ENCODE measurements around the gene WDSUB1.

WDSUB1 gene, protein sequence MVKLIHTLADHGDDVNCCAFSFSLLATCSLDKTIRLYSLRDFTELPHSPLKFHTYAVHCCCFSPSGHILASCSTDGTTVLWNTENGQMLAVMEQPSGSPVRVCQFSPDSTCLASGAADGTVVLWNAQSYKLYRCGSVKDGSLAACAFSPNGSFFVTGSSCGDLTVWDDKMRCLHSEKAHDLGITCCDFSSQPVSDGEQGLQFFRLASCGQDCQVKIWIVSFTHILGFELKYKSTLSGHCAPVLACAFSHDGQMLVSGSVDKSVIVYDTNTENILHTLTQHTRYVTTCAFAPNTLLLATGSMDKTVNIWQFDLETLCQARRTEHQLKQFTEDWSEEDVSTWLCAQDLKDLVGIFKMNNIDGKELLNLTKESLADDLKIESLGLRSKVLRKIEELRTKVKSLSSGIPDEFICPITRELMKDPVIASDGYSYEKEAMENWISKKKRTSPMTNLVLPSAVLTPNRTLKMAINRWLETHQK

GRCh38 chr2:159285929-159286708 lies at the start of gene WDSUB1:
Gene WDSUB1 (minus strand): TSS chr2:159286703. CDS start chr2:159283069, 3,634 bp downstream.
- FAIRE-seq, result no peak

- FAIRE-seq, result no peak
Observed at GRCh38 chr2:159326569-159327255, 40.2 kb upstream of the WDSUB1 start.

GRCh38 chr2:159322419-159322818 lies 35.9 kb upstream of the WDSUB1 start:
- FAIRE-seq, result no peak

DNA sequence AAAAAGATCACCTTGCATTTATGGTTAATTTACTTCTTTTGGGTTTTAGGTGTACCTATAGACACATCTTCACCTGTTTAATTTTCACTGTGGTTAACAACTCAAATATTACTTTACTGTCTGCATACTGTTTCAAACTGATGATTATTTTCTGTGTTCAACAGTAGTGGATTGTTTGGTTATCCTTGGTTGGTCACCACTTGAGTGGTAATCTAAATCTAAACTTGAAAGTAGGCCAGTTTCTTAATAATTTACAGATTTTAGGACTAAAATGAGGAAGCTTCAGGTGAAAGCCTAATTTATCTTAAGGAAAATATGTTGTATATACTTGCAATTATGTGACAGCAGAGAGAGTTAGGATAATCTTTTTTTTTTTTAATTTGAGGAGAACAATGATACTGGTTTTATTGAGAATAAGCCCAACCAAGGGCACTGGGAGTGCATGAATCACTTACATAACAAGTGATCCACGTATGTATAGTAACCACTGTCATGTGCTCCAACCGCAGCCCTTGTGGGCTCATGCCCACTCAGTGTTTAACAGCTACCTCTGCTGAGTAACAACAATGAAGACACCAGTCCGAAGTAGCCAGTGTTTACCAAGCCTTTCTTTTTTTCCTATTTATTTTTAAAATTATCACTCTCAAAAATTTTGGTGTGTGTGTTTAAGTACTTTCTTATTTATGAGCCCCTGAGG lies 31.0 kb upstream of the WDSUB1 start:
- FAIRE-seq, result no peak

GRCh38 chr2:159307942-159308341 lies 21.4 kb upstream of the WDSUB1 start:
- FAIRE-seq, result no peak

DNA sequence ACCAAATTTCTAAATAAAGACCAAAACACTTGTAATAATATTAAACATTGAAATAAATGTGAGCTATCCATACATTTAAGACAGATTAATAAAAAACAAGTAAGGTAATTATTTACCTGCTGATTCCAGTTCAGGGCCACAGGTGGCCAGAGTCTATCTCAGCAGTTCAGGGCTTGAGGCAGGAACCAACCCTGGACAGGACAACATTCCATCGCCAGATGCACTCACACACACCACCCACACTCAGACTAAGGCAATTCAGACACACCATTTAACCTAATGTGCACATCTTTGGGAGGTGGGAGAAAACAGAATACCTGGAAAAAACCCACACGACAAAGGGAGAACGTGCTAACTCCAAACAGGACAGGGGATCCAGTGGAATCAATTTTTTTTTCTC lies 14.1 kb upstream of the WDSUB1 start:
- FAIRE-seq, result no peak

GRCh38 chr2:159298967-159299366 lies 12.5 kb upstream of the WDSUB1 start:
- no peak for FAIRE-seq

DNA sequence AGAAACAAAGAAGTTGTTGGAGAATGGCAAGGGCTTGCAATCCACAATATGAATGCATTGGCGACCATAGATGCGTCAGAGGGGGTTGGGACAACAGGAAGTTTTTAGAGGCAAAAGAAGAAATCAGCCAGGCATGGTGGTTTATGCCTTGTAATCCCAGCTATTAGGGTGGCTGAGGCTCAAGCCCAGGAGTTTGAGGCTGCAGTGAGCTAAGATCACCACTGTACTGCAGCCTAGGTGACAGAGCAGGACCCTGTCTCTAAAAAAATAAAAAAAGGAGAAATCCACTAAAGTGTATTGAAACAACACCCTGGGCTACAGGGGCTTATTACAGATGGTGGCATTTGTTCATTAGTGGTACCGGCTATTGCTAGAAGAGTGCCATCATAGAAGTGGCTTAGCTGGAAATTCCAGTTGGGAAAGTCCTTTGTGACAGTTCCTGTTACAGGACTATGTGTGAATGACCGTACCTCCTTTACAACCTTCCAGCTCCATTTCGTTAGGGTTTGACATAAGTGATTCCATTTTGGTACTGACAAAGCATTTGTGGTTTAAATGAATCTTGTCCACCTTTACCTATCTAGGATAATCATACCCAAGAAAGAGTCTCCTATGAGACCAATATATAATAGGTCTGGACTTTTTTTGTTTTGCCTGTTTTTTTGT lies 10.7 kb upstream of the WDSUB1 start:
- FAIRE-seq, result no peak

GRCh38 chr2:159292157-159292556 lies 5.7 kb upstream of the WDSUB1 start:
- FAIRE-seq, result no peak

DNA sequence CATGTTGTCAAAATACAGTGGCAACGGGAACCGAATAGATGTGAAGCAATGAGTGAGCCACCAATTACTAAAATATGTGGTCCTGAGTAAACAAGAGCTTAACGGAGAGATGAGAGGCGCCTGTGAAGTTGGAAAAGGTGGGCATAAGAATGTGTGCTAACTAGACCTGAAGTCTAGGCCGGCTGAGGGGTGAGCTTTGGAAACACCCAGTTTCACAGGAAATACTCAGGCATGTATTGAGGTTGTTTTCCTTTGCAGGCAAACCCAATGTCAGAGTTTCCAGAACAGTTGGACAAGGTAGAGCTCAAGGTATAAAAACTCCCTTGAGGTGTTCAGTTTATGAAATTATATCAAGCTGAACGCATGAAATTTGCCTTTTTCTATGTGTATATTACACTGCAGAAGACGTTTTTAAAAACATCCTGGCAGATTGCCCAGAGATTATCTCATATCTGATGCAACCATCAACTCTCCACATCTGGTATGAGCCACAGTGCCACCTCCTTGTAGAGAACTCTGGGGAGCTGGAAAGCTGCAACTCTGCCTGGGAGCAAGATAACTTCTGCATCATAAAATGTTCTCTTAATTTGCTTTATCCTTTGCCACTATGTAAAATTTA lies 3.9 kb upstream of the WDSUB1 start:
- no peak for FAIRE-seq

GRCh38 chr2:159287733-159288132 lies 1.2 kb upstream of the WDSUB1 start:
- no peak for FAIRE-seq

DNA sequence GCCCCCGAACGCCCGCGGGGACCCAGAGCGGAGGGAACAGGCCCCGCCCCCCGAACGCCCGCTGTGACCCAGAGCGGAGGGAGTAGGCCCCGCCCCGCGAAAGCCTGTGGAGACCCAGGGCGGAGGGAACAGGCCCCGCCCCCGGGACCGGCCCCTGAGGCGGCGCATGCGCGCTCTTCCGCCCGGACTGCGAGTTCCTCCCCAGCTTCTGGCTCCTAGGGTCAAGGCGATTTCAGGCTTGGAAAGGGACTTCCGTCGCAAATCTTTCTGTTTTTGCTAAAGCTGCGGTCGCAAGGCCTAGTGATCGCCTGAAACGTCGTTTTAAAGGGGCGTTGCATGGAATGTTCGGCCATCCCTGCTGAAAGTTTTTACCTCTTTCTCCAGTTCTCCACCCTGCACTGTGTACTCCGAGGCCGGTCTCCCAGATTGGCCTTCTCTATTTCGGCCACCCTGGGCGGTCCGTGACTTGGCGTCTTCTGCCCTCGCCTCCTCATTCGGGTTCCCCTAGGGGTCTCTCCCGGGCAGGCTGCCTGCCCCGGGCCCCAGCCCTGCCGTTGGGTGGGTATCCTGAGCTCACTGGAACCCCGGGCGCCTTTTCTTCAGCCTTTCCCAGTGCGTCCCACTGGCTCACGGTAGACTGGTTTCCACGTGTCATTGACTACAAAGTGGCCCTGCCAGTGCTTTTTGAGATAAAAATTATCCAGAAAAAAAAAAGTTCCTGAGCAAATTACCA lies 372 bp upstream of the WDSUB1 start:
- FAIRE-seq, result no peak

GRCh38 chr2:159285433-159285832 lies 1.1 kb downstream of the WDSUB1 start:
- FAIRE-seq, result no peak

DNA sequence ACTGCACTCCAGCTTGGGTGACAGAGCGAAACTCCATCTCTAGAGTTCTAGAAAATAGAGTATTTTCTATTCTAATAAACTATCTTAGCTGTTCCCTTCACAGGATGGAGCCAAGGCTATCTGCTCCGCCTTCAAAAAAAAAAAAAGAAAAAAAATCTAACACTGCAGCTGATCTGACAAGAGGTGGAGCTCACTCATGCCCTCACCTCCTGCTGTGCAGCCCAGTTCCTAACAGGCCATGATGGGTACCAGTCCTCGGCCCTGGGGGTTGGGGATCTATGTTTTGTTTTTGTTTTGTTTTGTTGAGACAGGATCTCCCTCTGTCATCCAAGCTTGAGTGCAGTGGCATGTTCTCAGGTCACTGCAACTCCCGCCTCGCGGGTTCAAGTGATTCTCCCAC lies 3.0 kb downstream of the WDSUB1 start:
- FAIRE-seq, result no peak

DNA sequence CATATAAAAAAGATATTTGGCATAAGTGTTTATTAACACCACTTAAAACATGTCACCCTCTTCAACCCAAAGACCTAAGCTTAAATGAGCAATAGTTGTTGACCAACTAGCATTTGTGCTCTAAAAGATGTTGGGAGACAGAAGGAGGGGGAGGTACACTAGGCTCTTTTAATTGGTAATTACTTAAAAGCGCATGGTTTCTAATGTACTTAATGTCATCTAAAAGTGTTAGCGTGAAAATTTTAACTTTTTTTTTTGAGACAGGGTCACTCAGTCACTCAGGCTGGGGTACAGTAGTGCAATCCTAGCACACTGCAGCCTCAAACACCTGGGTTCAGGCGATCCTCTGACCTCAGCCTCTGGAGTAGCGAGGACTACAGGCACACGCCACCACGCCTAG lies 5.5 kb downstream of the WDSUB1 start:
- no peak for FAIRE-seq

GRCh38 chr2:159279700-159280099 lies 6.8 kb downstream of the WDSUB1 start:
- FAIRE-seq, result no peak

GRCh38 chr2:159275111-159275510 lies 11.4 kb downstream of the WDSUB1 start:
- FAIRE-seq, result no peak

GRCh38 chr2:159272156-159272555 lies 14.3 kb downstream of the WDSUB1 start:
- FAIRE-seq, result no peak

- peak; percentile 5 for FAIRE-seq
Observed at GRCh38 chr2:159270744-159271379, 15.6 kb downstream of the WDSUB1 start.

DNA sequence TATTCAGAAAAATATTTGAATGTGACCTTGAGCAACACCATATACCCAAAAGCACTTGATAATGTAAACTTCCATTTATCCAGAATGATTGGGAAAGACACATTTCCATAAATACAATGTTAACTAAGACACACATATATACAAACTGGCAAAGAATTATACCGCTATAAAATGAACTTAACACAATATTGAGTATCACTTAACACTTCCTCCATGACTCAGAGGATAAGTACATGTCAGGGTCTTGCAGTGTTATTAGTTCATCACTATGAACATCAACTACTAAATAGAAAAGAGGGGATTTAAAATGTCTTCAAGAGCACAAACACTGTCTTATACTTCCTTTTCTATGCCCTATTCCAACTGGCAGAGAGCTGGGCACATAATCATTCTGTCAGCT lies 18.6 kb downstream of the WDSUB1 start:
- no peak for FAIRE-seq

Measured in colon (tissue), 2 donors.